ENCODE results near the gene TLE7. TPM values are rescaled to one million over a fixed set of nuclear protein-coding genes. Genes with fewer than 3 reads are reported as not detected.

Gene TLE7
- total RNA-seq, 1 experiment from 2014 or later, result not detected

DNA sequence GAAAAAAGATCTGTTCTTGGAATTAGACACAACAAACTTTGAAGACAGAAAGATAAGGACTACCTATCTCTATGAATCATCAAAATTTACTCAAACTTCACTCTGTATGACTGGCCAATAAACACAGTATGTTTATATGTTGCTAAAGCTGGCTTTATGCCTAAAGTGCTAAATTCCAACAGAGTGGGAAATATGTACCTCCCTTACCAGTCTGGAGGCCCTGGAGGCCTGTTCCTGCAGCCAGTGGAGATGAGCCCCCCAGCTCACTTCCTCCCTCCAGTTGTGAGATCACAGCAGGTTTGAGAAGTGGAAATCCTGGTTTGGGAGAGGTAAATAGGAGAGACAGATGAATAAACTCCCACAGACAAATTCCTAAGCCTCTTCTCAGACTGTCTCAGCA, 11.2 kb upstream of the TLE7 start:
- Mint-ChIP-seq H3K9me3 (ENCODE audit: low read depth, unreplicated experiment) (peaks cover 28% of the 10 kb centered on the region), H3K27me3 (ENCODE audit: unreplicated experiment) (no peaks in the 10 kb centered on the region), H3K4me3 (ENCODE audit: low read depth, unreplicated experiment) (no peak overlapping the region), H3K27ac (ENCODE audit: unreplicated experiment) (no peak overlapping the region), H3K4me1 (ENCODE audit: low read depth, unreplicated experiment) (no peaks in the 10 kb centered on the region), H3K36me3 (ENCODE audit: insufficient read depth, unreplicated experiment) (peaks cover 44% of the 10 kb centered on the region)
- intact Hi-C loops (cut with micrococcal nuclease; ENCODE audit: unreplicated experiment), result no loop called here
- no peak for DNase-seq
- CTCF ChIA-PET, result no interaction called here
- BruUV-seq (replicated peaks), result no TSS peak
- TF ChIP-seq, protein P1, sequence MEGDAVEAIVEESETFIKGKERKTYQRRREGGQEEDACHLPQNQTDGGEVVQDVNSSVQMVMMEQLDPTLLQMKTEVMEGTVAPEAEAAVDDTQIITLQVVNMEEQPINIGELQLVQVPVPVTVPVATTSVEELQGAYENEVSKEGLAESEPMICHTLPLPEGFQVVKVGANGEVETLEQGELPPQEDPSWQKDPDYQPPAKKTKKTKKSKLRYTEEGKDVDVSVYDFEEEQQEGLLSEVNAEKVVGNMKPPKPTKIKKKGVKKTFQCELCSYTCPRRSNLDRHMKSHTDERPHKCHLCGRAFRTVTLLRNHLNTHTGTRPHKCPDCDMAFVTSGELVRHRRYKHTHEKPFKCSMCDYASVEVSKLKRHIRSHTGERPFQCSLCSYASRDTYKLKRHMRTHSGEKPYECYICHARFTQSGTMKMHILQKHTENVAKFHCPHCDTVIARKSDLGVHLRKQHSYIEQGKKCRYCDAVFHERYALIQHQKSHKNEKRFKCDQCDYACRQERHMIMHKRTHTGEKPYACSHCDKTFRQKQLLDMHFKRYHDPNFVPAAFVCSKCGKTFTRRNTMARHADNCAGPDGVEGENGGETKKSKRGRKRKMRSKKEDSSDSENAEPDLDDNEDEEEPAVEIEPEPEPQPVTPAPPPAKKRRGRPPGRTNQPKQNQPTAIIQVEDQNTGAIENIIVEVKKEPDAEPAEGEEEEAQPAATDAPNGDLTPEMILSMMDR (IDR thresholded peaks at IDR 0.05; ENCODE audit: unreplicated experiment), result no peak

- Mint-ChIP-seq H3K4me1 (ENCODE audit: low read depth, unreplicated experiment) (no peaks in the 10 kb centered on the region), H3K27me3 (ENCODE audit: unreplicated experiment) (no peaks in the 10 kb centered on the region), H3K9me3 (ENCODE audit: low read depth, unreplicated experiment) (peaks cover 30% of the 10 kb centered on the region), H3K36me3 (ENCODE audit: insufficient read depth, unreplicated experiment) (peaks cover 29% of the 10 kb centered on the region), H3K27ac (ENCODE audit: unreplicated experiment) (no peak overlapping the region), H3K4me3 (ENCODE audit: low read depth, unreplicated experiment) (no peak overlapping the region)
- CTCF ChIA-PET, result no interaction called here
- DNase-seq, result no peak
- BruUV-seq (replicated peaks), result no TSS peak
- TF ChIP-seq, protein P1 (IDR thresholded peaks at IDR 0.05; ENCODE audit: unreplicated experiment), result no peak
- intact Hi-C loops (cut with micrococcal nuclease; ENCODE audit: unreplicated experiment), result no loop called here
Observed at GRCh38 chr16:71449020-71449419, 7.2 kb upstream of the TLE7 start.

- Mint-ChIP-seq H3K36me3 (ENCODE audit: insufficient read depth, unreplicated experiment) (peaks cover 34% of the 10 kb centered on the region), H3K9me3 (ENCODE audit: low read depth, unreplicated experiment) (peaks cover 30% of the 10 kb centered on the region), H3K27ac (ENCODE audit: unreplicated experiment) (no peak overlapping the region), H3K27me3 (ENCODE audit: unreplicated experiment) (no peaks in the 10 kb centered on the region), H3K4me1 (ENCODE audit: low read depth, unreplicated experiment) (no peaks in the 10 kb centered on the region), H3K4me3 (ENCODE audit: low read depth, unreplicated experiment) (no peak overlapping the region)
- no peak for DNase-seq
- no TSS peak for BruUV-seq (replicated peaks)
- TF ChIP-seq, protein P1 (IDR thresholded peaks at IDR 0.05; ENCODE audit: unreplicated experiment), result no peak
- CTCF ChIA-PET, result no interaction called here
- intact Hi-C loops (cut with micrococcal nuclease; ENCODE audit: unreplicated experiment), result no loop called here
Observed at GRCh38 chr16:71448274-71448866, 6.5 kb upstream of the TLE7 start.

DNA sequence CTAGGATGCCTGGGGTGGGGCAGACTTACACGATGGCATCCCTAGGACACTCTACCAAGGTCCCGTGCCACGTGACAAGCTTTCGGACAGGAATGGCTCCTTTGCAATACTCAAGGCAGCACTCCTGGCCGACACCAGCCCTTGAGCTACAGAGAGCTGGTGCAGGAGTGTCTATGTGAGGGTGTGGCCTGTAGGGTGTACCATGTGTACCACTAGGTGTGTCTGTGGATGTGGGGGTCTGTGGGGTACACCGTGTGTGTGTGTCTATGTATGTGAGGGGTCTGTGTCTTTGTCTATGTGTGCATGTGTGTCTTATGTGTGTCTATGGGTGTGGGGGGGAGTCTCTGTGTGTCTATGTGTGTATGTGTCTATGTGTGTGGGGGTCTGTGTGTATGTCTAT, 1.9 kb upstream of the TLE7 start:
- CTCF ChIA-PET, result interaction anchor here (0.5 kb wide), 1 partner anchor 490 kb away, joined by 3 read pairs; no protein-coding TSS in a partner anchor
- Mint-ChIP-seq H3K4me3 (ENCODE audit: low read depth, unreplicated experiment) (no peak overlapping the region), H3K4me1 (ENCODE audit: low read depth, unreplicated experiment) (no peaks in the 10 kb centered on the region), H3K9me3 (ENCODE audit: low read depth, unreplicated experiment) (peaks cover 14% of the 10 kb centered on the region), H3K27ac (ENCODE audit: unreplicated experiment) (no peak overlapping the region), H3K36me3 (ENCODE audit: insufficient read depth, unreplicated experiment) (peaks cover 8% of the 10 kb centered on the region), H3K27me3 (ENCODE audit: unreplicated experiment) (peaks cover 12% of the 10 kb centered on the region)
- DNase-seq, result no peak
- intact Hi-C loops (cut with micrococcal nuclease; ENCODE audit: unreplicated experiment), result no loop called here
- BruUV-seq (replicated peaks), result no TSS peak
- TF ChIP-seq, protein P1 (IDR thresholded peaks at IDR 0.05; ENCODE audit: unreplicated experiment), result no peak
